ENCODE data around the gene CHGA.

The CHGA gene

GRCh38 chr14:92945544-92945943 lies 22.6 kb downstream of the CHGA start:
- DNase-seq = no peak

DNA sequence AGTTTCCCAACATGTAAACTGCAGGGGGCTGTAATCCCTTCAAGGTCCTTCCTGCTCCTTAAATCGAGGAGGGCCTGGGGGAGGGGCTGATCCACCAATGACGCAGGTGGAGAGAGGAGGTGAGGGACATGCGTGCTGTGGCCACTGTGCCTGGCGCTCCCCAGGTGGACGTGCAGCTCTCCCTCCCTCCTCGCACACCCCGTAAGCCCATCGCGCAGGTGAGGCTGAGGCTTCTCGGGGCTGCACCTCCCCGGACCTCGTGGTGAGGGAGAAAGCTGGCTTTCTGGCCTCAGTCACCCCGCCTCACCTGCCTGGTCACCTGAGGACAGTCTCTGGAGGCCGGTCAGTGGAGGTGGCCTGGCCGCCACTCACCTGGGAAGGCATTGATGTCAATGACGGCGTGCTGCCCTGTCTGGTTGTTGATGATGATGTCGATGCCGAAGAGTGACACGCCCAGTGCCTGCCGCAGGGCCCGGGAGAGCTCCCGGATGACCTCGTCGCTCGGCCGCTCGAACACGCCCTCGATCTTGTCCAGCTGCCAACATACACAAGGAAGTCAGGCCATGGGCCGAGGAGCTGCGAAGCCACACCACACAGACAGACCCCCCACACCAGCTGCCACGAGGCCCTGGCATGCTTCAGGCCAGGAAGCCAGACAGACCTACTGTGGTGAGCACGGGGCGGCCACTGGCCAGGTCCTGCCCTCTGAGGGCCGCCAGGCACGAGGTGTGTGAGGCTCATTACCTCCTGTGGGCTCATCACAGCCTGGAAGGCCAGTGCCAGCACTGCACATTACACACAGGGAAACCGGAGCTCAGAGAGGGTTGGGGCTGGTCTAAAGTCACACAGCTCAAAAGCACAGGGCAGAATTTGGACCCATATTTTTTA lies 23.3 kb downstream of the CHGA start:
- no peak for DNase-seq

GRCh38 chr14:92946847-92947545 lies 24.0 kb downstream of the CHGA start:
- no peak for DNase-seq

DNA sequence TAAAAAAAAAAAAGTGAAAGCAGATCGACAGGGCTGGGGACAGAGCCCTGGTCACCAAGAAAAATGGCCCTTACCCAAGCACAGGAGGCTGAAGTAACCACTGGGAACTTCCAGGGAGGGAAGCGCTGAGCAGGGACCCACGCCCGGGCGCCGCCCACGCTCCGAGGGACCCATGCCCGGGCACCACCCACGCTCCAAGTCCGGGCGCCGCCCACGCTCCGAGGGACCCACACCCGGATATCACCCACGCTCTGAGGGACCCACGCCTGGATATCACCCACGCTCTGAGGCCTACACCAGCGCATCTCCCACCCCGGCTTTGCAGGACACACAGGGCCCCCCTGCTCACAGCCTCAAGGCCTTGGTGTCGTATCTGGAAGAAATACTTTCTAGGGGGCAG lies 25.7 kb downstream of the CHGA start:
- DNase-seq = no peak

GRCh38 chr14:92949496-92950192 lies 26.7 kb downstream of the CHGA start:
- no peak for DNase-seq

DNA sequence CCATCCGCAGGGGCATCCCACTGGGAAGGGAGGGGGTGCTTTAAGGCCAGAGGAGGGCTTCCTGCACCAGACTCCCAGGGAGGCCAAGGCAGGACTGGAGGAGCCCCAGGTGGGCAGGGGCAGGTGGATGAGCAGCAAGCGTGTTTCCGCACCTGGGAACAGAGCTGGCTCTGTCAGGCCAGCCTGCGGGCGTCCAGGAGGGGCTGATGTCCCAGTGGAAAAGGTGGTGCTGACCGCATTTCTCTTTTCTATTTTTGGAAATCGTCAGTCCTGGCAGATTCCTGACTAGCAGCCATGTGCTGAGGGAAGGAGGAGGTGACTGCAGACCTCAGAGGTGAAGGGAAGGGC lies 27.2 kb downstream of the CHGA start:
- DNase-seq = no peak

GRCh38 chr14:92950773-92951172 lies 27.8 kb downstream of the CHGA start:
- no peak for DNase-seq

GRCh38 chr14:92951261-92951660 lies 28.3 kb downstream of the CHGA start:
- no peak for DNase-seq

- peak; percentile 67 for DNase-seq
These were observed 29.0 kb downstream of the CHGA start for GRCh38 chr14:92951912-92952471.

DNA sequence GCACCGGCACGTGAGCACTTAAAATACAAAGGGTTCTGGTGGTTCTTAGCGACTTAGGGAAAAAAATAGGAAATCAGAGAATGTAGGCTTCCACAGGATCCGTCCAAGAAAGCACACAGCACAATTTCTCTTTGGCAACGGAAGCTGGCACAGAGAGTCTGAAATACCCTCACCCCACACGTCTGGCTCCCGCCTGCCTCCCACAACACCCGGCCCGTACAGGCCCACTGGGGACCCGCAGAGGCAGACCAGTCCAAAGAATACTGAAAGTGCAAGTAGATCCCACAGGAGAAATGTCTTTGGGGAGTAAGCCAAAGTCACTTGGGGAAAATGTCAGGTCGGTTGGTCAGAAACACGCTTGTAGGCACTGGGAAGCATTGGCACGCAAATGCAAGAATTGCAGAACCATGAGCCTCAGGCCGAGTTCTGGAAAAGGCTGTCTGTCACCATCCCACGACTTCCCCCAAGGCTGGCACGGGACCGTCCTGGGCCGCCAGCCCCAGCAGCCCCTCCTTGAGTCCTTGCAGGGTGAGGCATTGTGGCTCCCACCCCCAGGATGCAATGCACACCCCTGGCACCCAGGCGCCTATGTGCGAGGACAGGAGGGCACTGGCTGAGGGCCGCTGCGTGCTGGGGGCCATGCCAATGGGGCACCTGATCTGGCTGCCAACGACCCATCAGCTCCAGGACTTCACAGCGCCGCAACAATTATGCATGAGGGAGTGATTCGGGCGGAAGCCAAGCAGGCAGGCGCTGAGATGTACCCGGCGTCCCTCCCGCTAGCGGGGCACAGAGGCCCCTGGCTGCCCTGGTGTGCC lies 29.7 kb downstream of the CHGA start:
- no peak for DNase-seq

DNA sequence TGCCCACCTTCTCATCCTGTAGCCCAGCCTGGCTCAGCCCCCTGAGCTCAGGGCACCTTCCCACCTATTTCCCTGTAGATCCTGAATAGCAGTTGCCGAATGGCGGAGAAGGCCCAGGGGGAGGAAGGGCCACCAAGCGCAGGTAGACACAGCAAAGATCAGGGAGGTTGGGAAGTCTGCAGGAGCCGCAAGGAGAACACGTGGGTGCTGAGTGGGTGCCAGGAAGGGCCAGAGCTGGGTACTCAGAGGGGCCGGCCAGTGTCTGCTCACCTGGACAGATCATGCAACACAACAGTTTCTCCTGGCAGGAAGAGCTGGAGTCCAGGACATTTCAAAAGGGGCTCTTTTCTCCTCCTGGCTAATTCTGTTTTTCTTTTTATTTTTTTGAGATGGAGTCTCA lies 30.6 kb downstream of the CHGA start:
- DNase-seq = no peak

- no peak for DNase-seq
These were observed 32.0 kb downstream of the CHGA start for GRCh38 chr14:92954933-92955332.

DNA sequence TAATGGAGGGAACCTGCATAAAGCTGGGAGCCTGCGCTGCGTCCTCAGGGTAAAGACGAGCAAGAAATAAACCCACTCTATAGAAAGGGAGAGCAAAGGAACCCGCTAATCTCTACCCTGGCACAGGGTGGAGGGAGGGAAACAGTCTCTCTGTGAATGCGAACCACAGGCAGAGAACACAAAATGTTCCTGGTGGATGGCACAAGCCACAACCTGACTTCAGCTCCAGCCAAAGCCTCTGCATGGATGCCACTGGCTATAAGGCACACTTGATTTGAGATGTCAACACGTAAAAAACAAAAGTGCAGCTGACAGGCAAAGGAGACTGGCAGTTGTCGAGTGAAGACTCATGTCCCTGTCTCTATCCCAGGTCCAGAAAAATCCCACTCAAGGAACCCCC lies 32.4 kb downstream of the CHGA start:
- no peak for DNase-seq

DNA sequence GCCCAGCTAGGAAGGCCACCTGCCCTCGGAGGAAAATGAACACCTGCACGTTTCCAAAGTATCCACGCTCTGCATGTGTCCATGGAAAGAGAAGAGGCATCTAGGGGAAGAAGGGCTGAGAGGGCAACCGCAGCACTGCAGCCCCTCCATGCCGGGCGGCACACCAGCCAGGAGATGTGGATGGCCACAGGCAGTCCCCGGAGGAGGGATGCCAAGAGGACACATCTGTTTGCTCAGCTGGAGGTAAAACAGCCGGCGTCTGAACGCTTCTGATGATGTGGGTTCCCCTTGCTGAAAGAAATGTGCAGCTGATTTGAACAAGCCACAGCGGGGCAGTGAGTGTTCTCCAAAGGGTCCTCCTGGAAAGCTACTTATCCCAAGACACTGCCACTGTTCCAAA lies 34.0 kb downstream of the CHGA start:
- DNase-seq = no peak

- DNase-seq = no peak
These were observed 35.6 kb downstream of the CHGA start for GRCh38 chr14:92958373-92959188.

- DNase-seq = no peak
These were observed 36.2 kb downstream of the CHGA start for GRCh38 chr14:92959189-92959531.

DNA sequence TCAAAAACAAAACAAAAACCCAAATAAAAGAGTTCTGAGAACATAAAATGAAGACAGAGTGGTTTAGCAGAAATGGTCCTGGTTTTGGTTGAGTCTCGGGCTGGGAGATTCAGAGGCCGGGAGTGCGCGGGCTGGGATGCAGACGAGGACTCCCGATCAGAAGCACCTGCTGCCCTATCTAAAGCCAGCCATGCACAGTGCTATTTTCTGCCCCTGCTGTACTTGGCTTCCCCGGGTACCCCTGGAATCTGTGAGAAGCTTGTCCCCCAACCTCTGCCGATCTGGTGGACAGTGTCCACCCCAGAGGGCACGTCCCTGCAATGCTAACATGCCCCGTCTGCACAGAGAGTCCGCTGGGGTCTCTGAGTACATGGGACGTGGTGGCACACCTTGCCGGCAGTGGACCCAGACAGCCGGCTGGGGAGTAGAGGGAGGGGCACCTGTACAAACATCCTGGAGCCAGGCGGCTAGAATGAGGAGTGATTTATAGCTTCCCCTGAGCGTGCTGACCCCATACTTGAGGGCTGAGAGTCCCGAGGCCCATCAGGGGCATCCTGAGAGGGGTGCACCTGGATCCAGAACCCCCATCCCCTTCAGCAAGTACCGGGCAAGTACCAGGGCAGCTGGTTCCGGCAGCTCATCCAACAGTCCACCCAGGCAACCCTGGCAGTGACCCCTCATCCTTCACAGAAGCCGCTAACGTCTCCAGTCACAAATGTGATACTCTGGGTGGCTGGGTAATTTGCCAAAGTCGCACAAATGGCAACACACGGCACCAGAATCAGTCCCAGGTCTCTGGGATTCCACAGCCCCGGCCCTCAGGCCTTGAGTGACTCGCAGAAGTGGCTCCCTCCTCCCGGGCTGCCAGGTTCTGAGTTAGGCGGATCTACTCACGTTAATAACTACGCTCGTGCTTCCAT lies 37.1 kb downstream of the CHGA start:
- DNase-seq = peak; percentile 36

GRCh38 chr14:92960706-92961566 lies 38.0 kb downstream of the CHGA start:
- no peak for DNase-seq

DNA sequence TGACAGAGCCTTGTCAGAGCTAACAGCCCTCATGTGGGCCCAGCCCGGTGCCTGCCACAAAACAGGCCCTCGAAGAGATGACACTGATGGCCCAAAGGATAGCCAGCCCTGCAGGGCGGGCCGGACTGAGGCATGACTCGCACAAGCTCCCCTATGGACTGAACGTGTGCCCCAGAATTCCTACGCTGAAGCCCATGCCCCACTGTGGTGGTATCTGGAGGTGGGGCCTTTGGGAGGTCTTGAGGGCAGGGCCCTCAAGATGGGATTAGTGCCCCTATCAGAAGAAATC lies 38.6 kb downstream of the CHGA start:
- no peak for DNase-seq

All from right kidney (tissue), 1 donor.